C4-2B (cell line): ENCODE measurements around the gene ITPKB.

ENCODE experiments used
- CTCF ChIP-seq: fragments of 450-650 bp; conservative IDR thresholded peaks from 2 replicates; pipeline ENCODE4 v1.5.1; 2017; ENCODE audit warnings: mild to moderate bottlenecking
- ZFX ChIP-seq: fragments of 450-650 bp; IDR thresholded peaks from 2 replicates; pipeline ENCODE4 v1.6.1; 2017

GRCh38 chr1:226688056-226688748, 50.9 kb downstream of the ITPKB start:
- no peak for TF ChIP-seq CTCF
- TF ChIP-seq ZFX, result no peak
